SK-N-SH (cell line): ENCODE results near the gene HMOX1. TPM values are rescaled to one million over a fixed set of nuclear protein-coding genes. Genes with fewer than 3 reads are reported as not detected.

Source experiments
- CTCF ChIA-PET: fragments of 300-600, 350-600 bp; formaldehyde crosslinking; extraction: SDS; loops from one replicate; lab custom pipeline; 2021; lab: Yijun Ruan, JAX
- POLR2A ChIA-PET: fragments of 350-600 bp; sonication (Branson Sonifier 250); formaldehyde crosslinking; extraction: SDS; loops from one replicate; lab custom pipeline; 2020; ENCODE audit warnings: antibody characterized with exemption, inconsistent platforms; lab: Yijun Ruan, JAX
- DNase-seq: peaks from one replicate; pipeline ENCODE4 v3.0.0; 2012
- H2AFZ ChIP-seq: fragments of 200-600 bp; sonication (generic); 2 replicates; pipeline ENCODE4 v1.8.1; 2016; ENCODE audit warnings: antibody characterized with exemption, mild to moderate bottlenecking, low read depth
- H3F3A ChIP-seq: fragments of 200-600 bp; sonication (generic); replicated peaks from 2 replicates; pipeline ENCODE3; 2016; ENCODE audit warnings: antibody characterized with exemption, mild to moderate bottlenecking; ENCODE audit not compliant: insufficient read depth
- H3K27ac ChIP-seq, 2 experiments: fragments of 200-500 bp in 1 of 2; fragments of 200-600 bp in 1 of 2; sonication (Bioruptor generic) in 1 of 2; sonication (generic), shearing (Covaris generic) in 1 of 2; 2 replicates each; pipeline versions ENCODE4 v1.5.1 to v1.6.1; 2014 to 2016; ENCODE audit warnings: low read depth in 2 of 2, inconsistent platforms in 1 of 2, low read length in 1 of 2, mild to moderate bottlenecking in 1 of 2, mixed read lengths in 1 of 2
- H3K27me3 ChIP-seq: fragments of 200-600 bp; sonication (generic), shearing (Covaris generic); 2 replicates; pipeline ENCODE4 v1.6.1; 2016; ENCODE audit warnings: mixed run types; ENCODE audit not compliant: insufficient read depth
- H3K36me3 ChIP-seq, 2 experiments: fragments of 200-500 bp in 1 of 2; fragments of 200-600 bp in 1 of 2; sonication (Bioruptor generic) in 1 of 2; sonication (generic) in 1 of 2; replicated peaks in 1 of 2; 2 replicates each; pipeline versions ENCODE3 to v1.5.1; 2014 to 2016; ENCODE audit warnings: low read length in 1 of 2, mild to moderate bottlenecking in 1 of 2; ENCODE audit not compliant: insufficient read depth in 2 of 2, control insufficient read depth in 1 of 2
- H3K4me1 ChIP-seq, 2 experiments: fragments of 200-500 bp in 1 of 2; fragments of 200-600 bp in 1 of 2; sonication (Bioruptor generic) in 1 of 2; sonication (generic), shearing (Covaris generic) in 1 of 2; 2 replicates each; pipeline versions ENCODE4 v1.5.1 to v1.6.1; 2014 to 2016; ENCODE audit warnings: low read depth in 1 of 2, low read length in 1 of 2, mixed run types in 1 of 2; ENCODE audit not compliant: insufficient read depth in 2 of 2, control insufficient read depth in 1 of 2
- H3K4me2 ChIP-seq: fragments of 200-600 bp; sonication (generic), shearing (Covaris generic); 2 replicates; pipeline ENCODE4 v1.6.1; 2017; ENCODE audit warnings: mixed run types
- H3K4me3 ChIP-seq, 2 experiments: fragments of 200-500 bp in 1 of 2; fragments of 200-600 bp in 1 of 2; sonication (Bioruptor generic) in 1 of 2; sonication (generic), shearing (Covaris generic) in 1 of 2; 2 replicates each; pipeline versions ENCODE4 v1.5.1 to v1.8.1; 2014 to 2016; ENCODE audit warnings: low read depth in 2 of 2, inconsistent platforms in 1 of 2, low read length in 1 of 2, mild to moderate bottlenecking in 1 of 2, mixed read lengths in 1 of 2, moderate library complexity in 1 of 2
- H3K79me2 ChIP-seq: fragments of 200-600 bp; sonication (generic); 2 replicates; pipeline ENCODE4 v1.8.1; 2017; ENCODE audit warnings: mild to moderate bottlenecking; ENCODE audit not compliant: insufficient read depth
- H3K9ac ChIP-seq: fragments of 200-600 bp; sonication (generic); 2 replicates; pipeline ENCODE4 v1.6.1; 2017; ENCODE audit warnings: mixed run types
- H3K9me2 ChIP-seq: fragments of 200-600 bp; sonication (generic); 2 replicates; pipeline ENCODE4 v1.6.1; 2017; ENCODE audit warnings: mixed run types
- H3K9me3 ChIP-seq: fragments of 200-600 bp; sonication (generic); 2 replicates; pipeline ENCODE4 v1.6.1; 2017; ENCODE audit warnings: mixed run types, mild to moderate bottlenecking, moderate library complexity
- H4K20me1 ChIP-seq: fragments of 200-600 bp; sonication (generic); 2 replicates; pipeline ENCODE4 v1.6.1; 2017; ENCODE audit warnings: mild to moderate bottlenecking, mixed run types; ENCODE audit not compliant: insufficient read depth
- ELF1 ChIP-seq: IDR thresholded peaks from 2 replicates; pipeline ENCODE4 v1.4.0; 2012
- EP300 ChIP-seq, 2 experiments: IDR thresholded peaks; 2 replicates each; pipeline versions ENCODE4 v1.4.0 to v1.6.1; 2012; ENCODE audit warnings: borderline replicate concordance in 1 of 2, low read depth in 1 of 2, low read length in 1 of 2
- FOSL2 ChIP-seq: IDR thresholded peaks from 2 replicates; pipeline ENCODE4 v1.4.0; 2012; ENCODE audit warnings: low read depth, mild to moderate bottlenecking, moderate library complexity, borderline replicate concordance
- GATA2 ChIP-seq: sonication (generic); formaldehyde crosslinking; IDR thresholded peaks from 2 replicates; pipeline ENCODE4 v1.5.0; 2020; ENCODE audit warnings: mild to moderate bottlenecking, missing genetic modification reagents
- JUND ChIP-seq: IDR thresholded peaks from 2 replicates; pipeline ENCODE4 v1.4.0; 2012
- MXI1 ChIP-seq: IDR thresholded peaks from 2 replicates; pipeline ENCODE4 v1.6.1; 2012; ENCODE audit warnings: mild to moderate bottlenecking, low read depth, low read length, improper control_type of control experiment
- NFIC ChIP-seq: IDR thresholded peaks from 2 replicates; pipeline ENCODE4 v1.4.0; 2012; ENCODE audit warnings: borderline replicate concordance
- NRF1 ChIP-seq: IDR thresholded peaks from 2 replicates; pipeline ENCODE4 v1.6.1; 2012; ENCODE audit warnings: low read depth, mild to moderate bottlenecking, low read length
- RAD21 ChIP-seq: IDR thresholded peaks from 2 replicates; pipeline ENCODE4 v1.6.1; 2012; ENCODE audit warnings: mild to moderate bottlenecking, low read length
- SIN3A ChIP-seq: IDR thresholded peaks from 2 replicates; pipeline ENCODE4 v1.6.1; 2012; ENCODE audit warnings: low read depth, mild to moderate bottlenecking, low read length, moderate library complexity, borderline replicate concordance
- SMC3 ChIP-seq: IDR thresholded peaks from 2 replicates; pipeline ENCODE4 v1.6.1; 2012; ENCODE audit warnings: low read depth, low read length, improper control_type of control experiment
- TEAD4 ChIP-seq: IDR thresholded peaks from 2 replicates; pipeline ENCODE4 v1.4.0; 2012; ENCODE audit warnings: mild to moderate bottlenecking, borderline replicate concordance; ENCODE audit not compliant: insufficient read depth
- WGBS: methylation state at CpG from one replicate; pipeline ENCODE4 v1.1.6; 2017; ENCODE audit warnings: low lambda C conversion rate; 5-methylcytosine and 5-hydroxymethylcytosine counted together
- polyA plus RNA-seq, 3 experiments: library from polyadenylated mRNA; depleted of rRNA; stranded (reverse); fragments of >200 nt; gene quantifications; 2 replicates each; pipeline ENCODE4 v1.2.3, GENCODE V29; 2012
- TF ChIP-seq, protein P1 (sequence below): IDR thresholded peaks from 2 replicates; pipeline ENCODE4 v1.4.0; 2012; ENCODE audit warnings: low read depth, borderline replicate concordance
- TF ChIP-seq, protein P2 (sequence below): IDR thresholded peaks from 2 replicates; pipeline ENCODE4; 2012
- TF ChIP-seq, protein P3 (sequence below): fragments of 150-350 bp; IDR thresholded peaks from 2 replicates; pipeline ENCODE4 v1.6.1; 2017; ENCODE audit warnings: antibody characterized with exemption, low read length, low read depth, borderline replicate concordance
- TF ChIP-seq, protein P4 (sequence below): fragments of 200-600 bp; sonication (generic); IDR thresholded peaks from 2 replicates; pipeline ENCODE4 v1.6.1; 2017; ENCODE audit warnings: antibody characterized with exemption, mild to moderate bottlenecking, moderate library complexity
- TF ChIP-seq, protein P5 (sequence below): fragments of 150-350 bp; IDR thresholded peaks from 2 replicates; pipeline ENCODE4 v1.6.1; 2016; ENCODE audit warnings: mild to moderate bottlenecking, low read depth, low read length

HMOX1 gene
- polyA plus RNA-seq, 1 of the 3 experiments (the other 2 are of a cell fraction) = 13.7 TPM

DNA sequence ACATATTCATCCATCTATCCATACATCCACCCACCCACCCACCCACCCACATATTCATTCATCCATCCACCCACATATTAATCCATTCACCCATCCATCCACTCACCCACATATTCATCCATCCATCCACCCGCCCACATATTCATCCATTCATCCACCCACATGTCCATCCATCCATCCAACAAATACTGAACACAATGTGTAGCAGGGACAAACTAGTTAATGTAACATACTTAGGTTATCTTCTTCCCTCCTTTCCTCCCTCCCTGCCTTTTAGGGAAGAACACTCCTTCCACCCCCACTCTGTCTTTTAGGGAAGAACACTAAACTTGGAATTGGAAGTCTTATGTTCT, 58.4 kb downstream of the HMOX1 start:
- Histone ChIP-seq H3K4me1 (no peaks in the 10 kb centered on the region; a peak in 1 of 4 replicates), H2AFZ (no peak overlapping the region), H3K36me3 (no peaks in the 10 kb centered on the region), H3K9me2 (no peaks in the 10 kb centered on the region), H3K27ac (no peak overlapping the region), H3K27me3 (no peaks in the 10 kb centered on the region), H3K79me2 (no peaks in the 10 kb centered on the region), H3K4me3 (no peak overlapping the region), H4K20me1 (no peaks in the 10 kb centered on the region), H3K9me3 (no peaks in the 10 kb centered on the region), H3K9ac (no peak overlapping the region), H3F3A (no peaks in the 10 kb centered on the region), H3K4me2 (no peak overlapping the region)
- POLR2A ChIA-PET = no interaction called here
- DNase-seq = no peak
- CTCF ChIA-PET = no interaction called here
- 100% methylated on average over 1 of the region's 1 CpG for WGBS
- TF ChIP-seq, protein P1, sequence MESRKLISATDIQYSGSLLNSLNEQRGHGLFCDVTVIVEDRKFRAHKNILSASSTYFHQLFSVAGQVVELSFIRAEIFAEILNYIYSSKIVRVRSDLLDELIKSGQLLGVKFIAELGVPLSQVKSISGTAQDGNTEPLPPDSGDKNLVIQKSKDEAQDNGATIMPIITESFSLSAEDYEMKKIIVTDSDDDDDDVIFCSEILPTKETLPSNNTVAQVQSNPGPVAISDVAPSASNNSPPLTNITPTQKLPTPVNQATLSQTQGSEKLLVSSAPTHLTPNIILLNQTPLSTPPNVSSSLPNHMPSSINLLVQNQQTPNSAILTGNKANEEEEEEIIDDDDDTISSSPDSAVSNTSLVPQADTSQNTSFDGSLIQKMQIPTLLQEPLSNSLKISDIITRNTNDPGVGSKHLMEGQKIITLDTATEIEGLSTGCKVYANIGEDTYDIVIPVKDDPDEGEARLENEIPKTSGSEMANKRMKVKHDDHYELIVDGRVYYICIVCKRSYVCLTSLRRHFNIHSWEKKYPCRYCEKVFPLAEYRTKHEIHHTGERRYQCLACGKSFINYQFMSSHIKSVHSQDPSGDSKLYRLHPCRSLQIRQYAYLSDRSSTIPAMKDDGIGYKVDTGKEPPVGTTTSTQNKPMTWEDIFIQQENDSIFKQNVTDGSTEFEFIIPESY = no peak
- TF ChIP-seq, protein P2, sequence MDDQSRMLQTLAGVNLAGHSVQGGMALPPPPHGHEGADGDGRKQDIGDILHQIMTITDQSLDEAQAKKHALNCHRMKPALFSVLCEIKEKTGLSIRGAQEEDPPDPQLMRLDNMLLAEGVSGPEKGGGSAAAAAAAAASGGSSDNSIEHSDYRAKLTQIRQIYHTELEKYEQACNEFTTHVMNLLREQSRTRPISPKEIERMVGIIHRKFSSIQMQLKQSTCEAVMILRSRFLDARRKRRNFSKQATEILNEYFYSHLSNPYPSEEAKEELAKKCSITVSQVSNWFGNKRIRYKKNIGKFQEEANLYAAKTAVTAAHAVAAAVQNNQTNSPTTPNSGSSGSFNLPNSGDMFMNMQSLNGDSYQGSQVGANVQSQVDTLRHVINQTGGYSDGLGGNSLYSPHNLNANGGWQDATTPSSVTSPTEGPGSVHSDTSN = no peak
- no peak for TF ChIP-seq SMC3
- TF ChIP-seq RAD21 = no peak
- TF ChIP-seq FOSL2 = no peak
- no peak for TF ChIP-seq TEAD4
- TF ChIP-seq GATA2 (CRISPR knock-in tag) = no peak
- no peak for TF ChIP-seq NFIC
- no peak for TF ChIP-seq JUND
- TF ChIP-seq MXI1 = no peak
- TF ChIP-seq NRF1 = no peak
- TF ChIP-seq, protein P3, sequence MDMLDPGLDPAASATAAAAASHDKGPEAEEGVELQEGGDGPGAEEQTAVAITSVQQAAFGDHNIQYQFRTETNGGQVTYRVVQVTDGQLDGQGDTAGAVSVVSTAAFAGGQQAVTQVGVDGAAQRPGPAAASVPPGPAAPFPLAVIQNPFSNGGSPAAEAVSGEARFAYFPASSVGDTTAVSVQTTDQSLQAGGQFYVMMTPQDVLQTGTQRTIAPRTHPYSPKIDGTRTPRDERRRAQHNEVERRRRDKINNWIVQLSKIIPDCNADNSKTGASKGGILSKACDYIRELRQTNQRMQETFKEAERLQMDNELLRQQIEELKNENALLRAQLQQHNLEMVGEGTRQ = no peak
- no peak for TF ChIP-seq ELF1
- TF ChIP-seq SIN3A = no peak
- no peak for TF ChIP-seq EP300 (IDR thresholded peaks at IDR 0.05; ENCODE audit: borderline replicate concordance in 1 of 2, low read depth in 1 of 2, low read length in 1 of 2)
- TF ChIP-seq, protein P4, sequence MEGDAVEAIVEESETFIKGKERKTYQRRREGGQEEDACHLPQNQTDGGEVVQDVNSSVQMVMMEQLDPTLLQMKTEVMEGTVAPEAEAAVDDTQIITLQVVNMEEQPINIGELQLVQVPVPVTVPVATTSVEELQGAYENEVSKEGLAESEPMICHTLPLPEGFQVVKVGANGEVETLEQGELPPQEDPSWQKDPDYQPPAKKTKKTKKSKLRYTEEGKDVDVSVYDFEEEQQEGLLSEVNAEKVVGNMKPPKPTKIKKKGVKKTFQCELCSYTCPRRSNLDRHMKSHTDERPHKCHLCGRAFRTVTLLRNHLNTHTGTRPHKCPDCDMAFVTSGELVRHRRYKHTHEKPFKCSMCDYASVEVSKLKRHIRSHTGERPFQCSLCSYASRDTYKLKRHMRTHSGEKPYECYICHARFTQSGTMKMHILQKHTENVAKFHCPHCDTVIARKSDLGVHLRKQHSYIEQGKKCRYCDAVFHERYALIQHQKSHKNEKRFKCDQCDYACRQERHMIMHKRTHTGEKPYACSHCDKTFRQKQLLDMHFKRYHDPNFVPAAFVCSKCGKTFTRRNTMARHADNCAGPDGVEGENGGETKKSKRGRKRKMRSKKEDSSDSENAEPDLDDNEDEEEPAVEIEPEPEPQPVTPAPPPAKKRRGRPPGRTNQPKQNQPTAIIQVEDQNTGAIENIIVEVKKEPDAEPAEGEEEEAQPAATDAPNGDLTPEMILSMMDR = no peak
- TF ChIP-seq, protein P5, sequence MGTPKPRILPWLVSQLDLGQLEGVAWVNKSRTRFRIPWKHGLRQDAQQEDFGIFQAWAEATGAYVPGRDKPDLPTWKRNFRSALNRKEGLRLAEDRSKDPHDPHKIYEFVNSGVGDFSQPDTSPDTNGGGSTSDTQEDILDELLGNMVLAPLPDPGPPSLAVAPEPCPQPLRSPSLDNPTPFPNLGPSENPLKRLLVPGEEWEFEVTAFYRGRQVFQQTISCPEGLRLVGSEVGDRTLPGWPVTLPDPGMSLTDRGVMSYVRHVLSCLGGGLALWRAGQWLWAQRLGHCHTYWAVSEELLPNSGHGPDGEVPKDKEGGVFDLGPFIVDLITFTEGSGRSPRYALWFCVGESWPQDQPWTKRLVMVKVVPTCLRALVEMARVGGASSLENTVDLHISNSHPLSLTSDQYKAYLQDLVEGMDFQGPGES = no peak
